Transverse colon (tissue), 4 donors: ENCODE data around the gene F7. TPM values are rescaled to one million over a fixed set of nuclear protein-coding genes. Genes with fewer than 3 reads are reported as not detected.

Experiments
- DNase-seq: peaks from one replicate; pipeline ENCODE4 v3.0.0-alpha.2; 2019
- H3K27ac ChIP-seq, 4 donors: fragments of 200-600 bp; sonication (generic); 2 replicates each; pipeline ENCODE4 v1.5.1; 2016 to 2018; ENCODE audit warnings: inconsistent platforms in 4 of 4
- H3K27me3 ChIP-seq: fragments of 200-600 bp; sonication (generic); 2 replicates; pipeline ENCODE4 v1.5.1; 2017; ENCODE audit warnings: inconsistent platforms
- H3K36me3 ChIP-seq, 4 donors: fragments of 200-600 bp; sonication (generic); 2 replicates each; pipeline ENCODE4 v1.5.1; 2017 to 2019; ENCODE audit warnings: inconsistent platforms in 4 of 4
- H3K4me1 ChIP-seq, 4 donors: fragments of 200-600 bp; sonication (generic); 2 replicates each; pipeline ENCODE4 v1.5.1; 2017 to 2020; ENCODE audit warnings: inconsistent platforms in 4 of 4
- H3K4me3 ChIP-seq, 4 donors: fragments of 200-600 bp; sonication (generic); 1 replicate in 1 of 4; 2 replicates in 3 of 4; pipeline versions ENCODE4 v1.5.1 to v1.6.1; 2017 to 2019; ENCODE audit warnings: inconsistent platforms in 4 of 4
- H3K9me3 ChIP-seq, 2 donors: fragments of 200-600 bp; sonication (generic); 2 replicates each; pipeline ENCODE4 v1.5.1; 2017 to 2019; ENCODE audit warnings: inconsistent platforms in 2 of 2
- EP300 ChIP-seq: sonication (generic); formaldehyde crosslinking; IDR thresholded peaks from one replicate; pipeline ENCODE4 v1.6.1; 2017; ENCODE audit warnings: antibody characterized with exemption, low read depth
- POLR2A ChIP-seq: fragments of 450-650 bp; IDR thresholded peaks from one replicate; pipeline ENCODE4 v1.6.1; 2016; ENCODE audit warnings: antibody characterized with exemption, mild to moderate bottlenecking, moderate library complexity
- POLR2AphosphoS5 ChIP-seq, 3 donors: sonication (generic); formaldehyde crosslinking; IDR thresholded peaks; one replicate each; pipeline ENCODE4 v1.6.1; 2016; ENCODE audit warnings: antibody characterized with exemption in 3 of 3
- WGBS, 2 donors: methylation state at CpG; one replicate each; pipeline ENCODE4 v1.1.5; 2018; ENCODE audit warnings: low coverage in 1 of 2; 5-methylcytosine and 5-hydroxymethylcytosine counted together
- in situ Hi-C, 4 donors: fragments of 200-750 bp; cut with MboI; loops; one replicate each; pipeline versions ENCODE4 v1.15.0 to v1.15.1; 2017; ENCODE audit warnings: low sequenced_read_pairs in 3 of 4, low pct_ligation_motif_present in 1 of 4, low pct_unique_long_range_greater_than_20kb in 1 of 4
- intact Hi-C: fragments of 100-400 bp; cut with DNase I; formaldehyde crosslinking; loops from one replicate; pipeline ENCODE4 v1.15.1; 2023; ENCODE audit warnings: low total_unique reads
- total RNA-seq, 4 donors: library from RNA; depleted of rRNA; stranded (reverse); fragments of >200 nt; gene quantifications; one replicate each; pipeline ENCODE4 v1.1.0, GENCODE V29; 2016
- TF ChIP-seq, protein P1 (sequence below), 5 experiments: fragments of 200-600 bp in 3 of 5; fragments of 450-650 bp in 2 of 5; sonication (generic) in 3 of 5; IDR thresholded peaks; 1 replicate in 2 of 5; 2 replicates in 3 of 5; pipeline ENCODE4 v1.5.1; 2016 to 2017; ENCODE audit warnings: antibody characterized with exemption in 5 of 5, inconsistent platforms in 3 of 5, mild to moderate bottlenecking in 2 of 5, moderate library complexity in 1 of 5

Gene F7
- total RNA-seq, 4 donors from 2014 or later, result not detected

DNA sequence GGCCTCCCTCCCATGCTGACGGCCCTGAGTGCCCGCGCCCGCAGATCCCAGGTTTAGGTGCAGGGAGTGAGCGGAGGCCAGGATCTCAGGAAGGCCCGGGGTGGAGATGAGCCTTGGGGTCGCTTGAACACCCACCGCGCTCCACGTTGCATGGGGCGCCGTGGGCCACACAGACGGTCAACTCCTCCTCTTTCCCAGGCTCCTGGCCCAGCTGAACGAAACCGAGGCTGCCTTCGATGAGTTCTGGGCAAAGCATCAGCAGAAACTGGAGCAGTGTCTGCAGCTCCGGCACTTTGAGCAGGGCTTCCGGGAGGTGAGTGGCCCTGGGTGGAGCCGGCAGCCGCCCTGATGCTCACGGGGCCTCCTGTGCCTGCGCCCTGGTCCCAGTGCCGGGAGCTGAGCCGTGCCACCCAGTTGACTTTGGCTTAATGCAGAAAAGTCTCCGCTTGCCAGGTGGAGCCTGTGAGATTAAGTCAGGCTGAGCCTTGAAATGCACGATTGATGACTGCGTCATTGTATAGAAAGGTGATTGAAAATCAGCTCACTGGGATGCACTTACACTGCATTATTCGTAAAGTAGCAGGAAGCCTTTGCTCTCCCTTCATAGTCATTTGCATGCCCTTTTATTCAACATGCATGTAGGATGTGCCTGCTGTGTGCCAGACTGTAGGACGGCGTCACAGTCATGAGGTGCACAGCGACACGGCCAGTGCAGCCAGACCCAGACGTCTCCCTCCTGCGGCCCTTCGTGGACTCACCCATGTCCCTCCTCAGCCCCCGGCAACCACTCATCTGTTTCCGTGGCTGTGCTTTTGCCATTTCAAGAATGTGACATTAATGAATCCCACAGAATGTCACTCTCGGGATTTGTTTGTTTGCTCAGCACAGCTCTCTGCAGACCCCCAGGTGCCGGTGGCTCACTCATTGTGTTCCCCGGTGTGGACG is 35.5 kb upstream of the F7 start:
- WGBS, 2 donors, result 91 to 93% methylated on average over 6 to 40 of the region's 41 CpGs
- no peak overlapping the region for H3K27ac ChIP-seq
- H3K36me3 ChIP-seq, result no peaks in the 10 kb centered on the region
- no peaks in the 10 kb centered on the region for H3K27me3 ChIP-seq
- no peak for DNase-seq
- no peaks in the 10 kb centered on the region for H3K9me3 ChIP-seq
- intact Hi-C loops (no loop called here), in situ Hi-C loops (no loop called here)
- no peak for TF ChIP-seq EP300
- no peak for TF ChIP-seq POLR2A
- TF ChIP-seq POLR2AphosphoS5 (IDR thresholded peaks at IDR 0.05), result no peak
- TF ChIP-seq, protein P1, sequence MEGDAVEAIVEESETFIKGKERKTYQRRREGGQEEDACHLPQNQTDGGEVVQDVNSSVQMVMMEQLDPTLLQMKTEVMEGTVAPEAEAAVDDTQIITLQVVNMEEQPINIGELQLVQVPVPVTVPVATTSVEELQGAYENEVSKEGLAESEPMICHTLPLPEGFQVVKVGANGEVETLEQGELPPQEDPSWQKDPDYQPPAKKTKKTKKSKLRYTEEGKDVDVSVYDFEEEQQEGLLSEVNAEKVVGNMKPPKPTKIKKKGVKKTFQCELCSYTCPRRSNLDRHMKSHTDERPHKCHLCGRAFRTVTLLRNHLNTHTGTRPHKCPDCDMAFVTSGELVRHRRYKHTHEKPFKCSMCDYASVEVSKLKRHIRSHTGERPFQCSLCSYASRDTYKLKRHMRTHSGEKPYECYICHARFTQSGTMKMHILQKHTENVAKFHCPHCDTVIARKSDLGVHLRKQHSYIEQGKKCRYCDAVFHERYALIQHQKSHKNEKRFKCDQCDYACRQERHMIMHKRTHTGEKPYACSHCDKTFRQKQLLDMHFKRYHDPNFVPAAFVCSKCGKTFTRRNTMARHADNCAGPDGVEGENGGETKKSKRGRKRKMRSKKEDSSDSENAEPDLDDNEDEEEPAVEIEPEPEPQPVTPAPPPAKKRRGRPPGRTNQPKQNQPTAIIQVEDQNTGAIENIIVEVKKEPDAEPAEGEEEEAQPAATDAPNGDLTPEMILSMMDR (IDR thresholded peaks at IDR 0.05), result no peak
- no peak overlapping the region for H3K4me3 ChIP-seq
- H3K4me1 ChIP-seq, result no peaks in the 10 kb centered on the region

DNA sequence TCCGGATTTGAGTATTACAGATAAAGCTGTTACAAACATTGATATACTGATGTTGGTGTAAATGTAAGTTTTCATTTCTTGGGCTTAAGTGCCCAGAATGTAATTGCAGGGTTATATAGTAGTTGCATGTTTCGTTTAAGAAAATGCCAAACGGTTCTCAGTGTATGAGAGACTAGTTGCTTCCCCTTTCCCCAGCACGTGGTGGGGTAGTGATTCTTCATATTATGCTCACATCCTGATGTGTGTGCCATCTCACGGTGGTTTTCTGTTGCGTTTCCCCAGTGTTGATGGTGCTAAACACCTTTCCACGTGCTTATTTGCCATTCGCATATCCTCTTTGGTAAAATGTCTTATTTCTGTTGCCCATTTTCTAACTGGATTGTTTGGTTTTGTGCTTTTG is 34.7 kb upstream of the F7 start:
- DNase-seq, result no peak
- TF ChIP-seq POLR2A (no peak), EP300 (no peak), POLR2AphosphoS5 (IDR thresholded peaks at IDR 0.05) (no peak)
- TF ChIP-seq, protein P1 (IDR thresholded peaks at IDR 0.05), result no peak
- Histone ChIP-seq H3K36me3 (no peaks in the 10 kb centered on the region), H3K27me3 (no peaks in the 10 kb centered on the region), H3K4me1 (no peaks in the 10 kb centered on the region), H3K4me3 (no peak overlapping the region), H3K9me3 (no peaks in the 10 kb centered on the region), H3K27ac (no peak overlapping the region)
- in situ Hi-C loops (no loop called here), intact Hi-C loops (no loop called here)
- 76 to 83% methylated on average over 3 to 8 of the region's 8 CpGs for WGBS, 2 donors

DNA sequence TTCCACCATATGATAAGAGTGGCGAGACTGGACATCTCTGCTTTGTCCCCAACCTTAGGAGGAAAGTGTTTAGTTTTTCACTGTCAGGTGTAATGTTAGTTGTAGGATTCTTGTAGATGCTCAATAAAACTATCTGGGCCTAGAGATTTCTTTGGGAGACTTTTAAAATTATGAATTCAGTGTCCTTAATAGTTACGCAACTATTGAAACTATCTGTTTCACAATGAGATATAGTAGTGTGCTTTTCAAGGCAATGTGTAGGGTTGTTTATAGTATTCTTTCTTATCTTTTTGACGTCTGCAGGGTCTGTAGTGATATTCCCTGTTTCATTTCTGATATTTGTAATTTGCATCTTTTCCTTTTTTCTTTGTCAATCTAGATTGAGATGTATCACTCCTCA is 33.2 kb upstream of the F7 start:
- TF ChIP-seq POLR2AphosphoS5 (IDR thresholded peaks at IDR 0.05) (no peak), POLR2A (no peak), EP300 (no peak)
- TF ChIP-seq, protein P1 (IDR thresholded peaks at IDR 0.05), result no peak
- Histone ChIP-seq H3K4me3 (no peak overlapping the region), H3K36me3 (no peaks in the 10 kb centered on the region), H3K27me3 (no peaks in the 10 kb centered on the region), H3K27ac (no peak overlapping the region), H3K4me1 (no peaks in the 10 kb centered on the region), H3K9me3 (no peaks in the 10 kb centered on the region)
- no peak for DNase-seq
- in situ Hi-C loops, result no loop called here
- intact Hi-C loops, result no loop called here
- WGBS, 2 donors, result 88 to 94% methylated on average over 3 of the region's 3 CpGs

DNA sequence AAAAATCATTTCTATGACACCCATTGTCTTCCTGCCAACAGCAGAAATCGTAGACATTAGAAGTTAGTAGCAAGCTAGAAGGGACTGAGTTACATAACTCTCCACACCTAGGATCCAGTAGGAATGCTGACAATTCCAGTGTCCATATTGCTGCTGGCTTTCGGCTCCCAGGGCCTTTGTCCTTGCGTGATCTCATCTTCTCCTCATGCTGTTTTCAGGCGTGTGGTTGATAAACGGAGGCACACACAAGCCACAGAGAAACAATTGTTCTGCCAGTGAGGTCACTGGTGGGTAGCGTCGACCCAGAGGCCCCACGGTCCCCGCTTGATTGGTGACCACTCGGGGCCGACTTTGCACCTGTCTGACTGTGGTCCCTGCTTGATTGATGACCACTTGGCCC is 31.6 kb upstream of the F7 start:
- Histone ChIP-seq H3K4me3 (no peak overlapping the region), H3K4me1 (no peaks in the 10 kb centered on the region), H3K27ac (no peak overlapping the region), H3K27me3 (no peaks in the 10 kb centered on the region), H3K9me3 (no peaks in the 10 kb centered on the region), H3K36me3 (no peaks in the 10 kb centered on the region)
- 93 to 100% methylated on average over 1 to 11 of the region's 11 CpGs for WGBS, 2 donors
- intact Hi-C loops (no loop called here), in situ Hi-C loops (no loop called here)
- TF ChIP-seq, protein P1 (IDR thresholded peaks at IDR 0.05), result no peak
- TF ChIP-seq POLR2AphosphoS5 (IDR thresholded peaks at IDR 0.05) (no peak), EP300 (no peak), POLR2A (no peak)
- DNase-seq, result no peak
